Colon (tissue), 2 donors: ENCODE results near the gene FADS1.

ENCODE experiments used
- FAIRE-seq: peaks from 2 replicates; lab custom pipeline; 2012; peaks lifted over from hg19 to GRCh38; lab: Jason Lieb, UNC
- donor health status: control.
- donor health status: control.

The FADS1 gene

DNA sequence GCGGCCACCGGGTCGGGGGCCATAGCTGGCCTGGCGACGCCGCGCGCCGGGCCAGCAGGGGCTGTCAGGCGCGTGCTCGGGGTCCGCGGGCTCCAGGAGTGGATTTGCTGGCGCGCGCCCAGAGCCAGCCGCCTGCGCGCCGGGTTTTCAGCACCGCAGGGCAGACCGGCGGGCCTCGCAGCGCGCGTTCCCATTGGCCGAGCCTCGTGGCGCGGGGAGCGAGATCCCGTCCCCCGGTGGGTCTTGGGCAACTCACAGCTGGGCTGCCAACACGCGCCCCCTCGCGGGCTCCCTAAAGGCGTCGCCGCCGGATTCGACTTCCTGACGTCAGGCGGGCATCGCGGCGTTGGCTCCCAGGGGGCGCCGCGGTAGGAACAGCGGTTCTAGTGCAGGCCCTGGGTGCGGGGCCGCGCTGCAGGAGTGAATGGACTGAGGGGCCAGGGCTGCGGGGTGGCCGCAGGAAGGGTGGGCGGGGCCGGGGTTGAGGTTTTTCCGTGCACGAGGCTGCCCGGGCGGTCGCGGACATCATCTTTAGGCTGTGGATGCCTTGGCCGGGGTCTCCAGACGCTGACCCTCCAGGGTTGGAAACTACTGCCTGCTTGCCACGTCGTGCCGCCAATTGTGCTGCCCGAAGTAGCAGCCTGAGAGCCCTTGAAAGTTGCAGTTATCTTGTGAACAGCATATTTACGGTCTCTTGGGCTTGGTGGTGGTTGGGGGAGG lies at the start of gene FADS1:
TSS of gene FADS1 (minus strand) at position 268 of the 720 bp plus-strand sequence. CDS start at position 194, 74 bp downstream.
- FAIRE-seq, result no peak

GRCh38 chr11:61866231-61866957 lies 49.6 kb upstream of the FADS1 start:
- FAIRE-seq, result no peak

- no peak for FAIRE-seq
Measured at GRCh38 chr11:61864814-61865775, 48.3 kb upstream of the FADS1 start.

DNA sequence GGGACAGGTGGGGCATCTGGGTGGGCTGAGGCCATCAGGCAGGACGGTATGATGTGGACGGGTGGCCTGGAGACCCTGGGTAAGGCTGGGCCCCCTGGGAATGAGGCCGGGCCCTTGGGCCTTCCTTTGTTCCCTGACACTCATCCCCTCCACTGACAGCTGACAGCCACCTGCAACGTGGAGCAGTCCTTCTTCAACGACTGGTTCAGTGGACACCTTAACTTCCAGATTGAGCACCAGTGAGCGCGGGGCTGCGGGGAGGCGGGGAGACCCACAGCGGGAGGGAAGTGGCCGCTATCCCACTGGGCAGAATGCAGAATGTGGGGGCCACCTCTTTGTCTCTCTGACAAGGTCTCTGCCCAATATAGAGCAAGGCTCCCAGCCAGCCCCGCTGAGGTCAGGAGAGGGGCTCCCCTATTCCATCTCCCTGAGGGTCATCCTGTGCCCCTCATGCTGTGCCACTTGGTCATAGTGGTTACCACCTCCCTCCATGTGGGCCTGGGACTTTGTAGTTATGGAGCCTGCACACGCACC lies 46.8 kb upstream of the FADS1 start:
- FAIRE-seq, result no peak

GRCh38 chr11:61862714-61863547 lies 46.1 kb upstream of the FADS1 start:
- FAIRE-seq, result no peak

GRCh38 chr11:61861634-61862033 lies 44.8 kb upstream of the FADS1 start:
- FAIRE-seq, result no peak

GRCh38 chr11:61860054-61860903 lies 43.5 kb upstream of the FADS1 start:
- FAIRE-seq, result no peak

DNA sequence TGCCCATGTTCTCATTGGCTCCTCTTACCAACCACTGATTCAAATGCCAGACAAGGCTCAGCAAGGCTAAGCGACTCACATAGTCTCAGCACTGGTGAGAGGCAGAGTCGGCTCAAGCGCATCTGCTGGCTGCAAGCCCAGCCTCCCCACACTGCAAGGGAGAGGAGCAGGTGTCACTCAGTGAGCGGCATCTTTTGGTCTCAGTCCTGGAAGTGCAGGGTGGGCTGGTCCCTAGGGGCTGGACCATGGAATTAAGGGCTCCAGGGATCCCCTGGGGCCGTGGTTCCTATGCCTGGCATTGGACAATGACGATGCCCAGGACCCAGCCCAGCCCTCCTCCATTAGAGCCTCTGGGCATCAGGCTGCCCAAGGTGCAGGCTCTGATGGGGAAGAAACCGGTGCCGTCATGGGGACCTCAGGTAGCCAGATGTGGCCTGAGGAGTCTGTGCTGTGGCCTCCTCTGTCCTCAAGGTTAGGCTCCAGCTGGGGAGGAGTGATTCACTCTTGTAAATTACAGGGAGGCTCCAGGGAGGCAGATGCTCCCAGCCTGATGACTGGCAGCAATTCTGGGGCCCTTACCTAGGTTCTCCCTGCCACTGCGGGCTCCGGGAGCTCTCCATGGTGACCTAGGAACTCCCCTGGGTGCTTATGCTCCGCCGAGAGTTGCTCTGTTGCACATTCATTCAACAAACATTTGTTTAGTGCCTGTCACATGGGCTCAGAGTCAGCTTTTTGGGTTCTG lies 39.3 kb upstream of the FADS1 start:
- no peak for FAIRE-seq

DNA sequence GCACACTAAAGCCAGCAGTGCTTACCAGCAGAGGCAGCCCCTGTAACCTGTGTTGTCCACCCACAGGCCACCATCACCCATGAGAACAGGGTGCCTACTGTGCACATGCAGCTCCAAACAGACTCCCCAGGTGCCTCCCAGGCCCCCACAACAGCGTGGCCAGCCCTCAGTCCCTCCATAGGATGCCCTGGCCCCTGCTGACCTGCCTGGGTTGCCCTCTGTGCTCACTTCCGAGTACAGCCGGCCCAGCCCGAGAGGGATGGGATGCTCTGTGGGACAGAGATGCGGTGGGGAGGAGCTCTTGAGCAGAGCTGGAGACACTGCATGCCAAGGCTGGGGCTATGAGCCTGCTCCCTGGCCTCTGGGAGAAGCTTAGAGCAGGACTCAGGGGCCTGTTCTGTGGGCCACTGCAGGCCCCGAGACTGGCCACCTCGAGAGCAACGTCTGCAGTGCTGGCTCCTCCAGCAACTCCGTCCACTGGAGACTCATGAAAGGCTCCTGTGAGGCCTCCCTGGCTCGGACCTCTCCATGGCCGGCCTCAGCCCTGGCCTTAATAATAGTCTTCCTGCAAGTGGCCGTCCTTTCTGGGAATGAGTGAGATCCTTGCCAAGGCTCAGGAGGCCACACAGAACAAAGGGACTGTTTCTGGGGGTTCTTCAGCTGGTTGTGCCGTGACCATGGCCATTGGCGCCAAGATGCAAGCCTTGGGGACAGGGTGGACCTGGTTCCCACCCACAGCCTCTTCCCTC lies 38.3 kb upstream of the FADS1 start:
- FAIRE-seq, result no peak

GRCh38 chr11:61854206-61854895 lies 37.5 kb upstream of the FADS1 start:
- no peak for FAIRE-seq

DNA sequence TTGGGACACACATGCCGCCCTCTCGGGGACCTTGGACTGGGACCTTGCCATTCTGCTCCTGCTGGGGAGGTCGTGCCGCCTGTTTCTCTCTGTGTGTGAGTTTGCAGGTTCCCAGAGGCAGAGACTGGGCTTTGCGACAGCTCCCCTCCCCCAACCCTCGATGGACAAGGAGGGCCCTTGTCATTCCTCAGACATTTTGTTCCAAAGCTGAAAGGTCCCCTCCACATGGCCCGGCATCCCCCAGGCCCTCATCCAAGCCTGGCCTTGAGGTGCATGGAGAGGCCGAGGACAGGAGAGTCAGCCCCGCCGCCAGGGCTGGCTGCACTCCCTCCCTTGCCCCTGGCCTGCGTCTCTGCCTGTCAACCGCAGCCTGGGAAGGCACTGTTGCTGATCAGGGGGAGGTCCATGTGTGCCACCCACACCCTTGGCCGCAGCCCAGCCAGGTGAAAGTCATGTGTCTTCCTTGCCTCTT lies 36.9 kb upstream of the FADS1 start:
- no peak for FAIRE-seq

- no peak for FAIRE-seq
Measured at GRCh38 chr11:61851900-61852295, 35.1 kb upstream of the FADS1 start.

- FAIRE-seq, result no peak
Measured at GRCh38 chr11:61851113-61851899, 34.5 kb upstream of the FADS1 start.

DNA sequence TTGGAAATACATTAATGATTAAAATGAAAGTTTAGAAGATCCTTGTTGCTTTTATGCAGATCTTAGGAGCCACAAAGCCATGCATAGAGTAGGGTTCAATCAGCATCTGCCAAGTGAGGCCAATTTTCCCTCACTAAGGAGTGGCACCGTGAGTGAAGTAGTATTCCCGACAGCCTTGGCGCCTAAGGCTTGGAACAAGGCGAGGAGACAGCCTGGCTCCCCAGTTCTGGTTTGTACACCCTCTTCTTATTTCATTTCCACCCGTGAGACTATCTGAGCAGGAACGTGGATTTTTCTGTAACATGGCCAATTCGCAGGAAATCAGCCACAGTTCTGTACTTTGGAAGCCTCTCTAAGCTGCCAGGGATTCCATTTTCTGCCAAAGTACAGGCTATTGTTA lies 33.9 kb upstream of the FADS1 start:
- no peak for FAIRE-seq

GRCh38 chr11:61848631-61849030 lies 31.8 kb upstream of the FADS1 start:
- no peak for FAIRE-seq

DNA sequence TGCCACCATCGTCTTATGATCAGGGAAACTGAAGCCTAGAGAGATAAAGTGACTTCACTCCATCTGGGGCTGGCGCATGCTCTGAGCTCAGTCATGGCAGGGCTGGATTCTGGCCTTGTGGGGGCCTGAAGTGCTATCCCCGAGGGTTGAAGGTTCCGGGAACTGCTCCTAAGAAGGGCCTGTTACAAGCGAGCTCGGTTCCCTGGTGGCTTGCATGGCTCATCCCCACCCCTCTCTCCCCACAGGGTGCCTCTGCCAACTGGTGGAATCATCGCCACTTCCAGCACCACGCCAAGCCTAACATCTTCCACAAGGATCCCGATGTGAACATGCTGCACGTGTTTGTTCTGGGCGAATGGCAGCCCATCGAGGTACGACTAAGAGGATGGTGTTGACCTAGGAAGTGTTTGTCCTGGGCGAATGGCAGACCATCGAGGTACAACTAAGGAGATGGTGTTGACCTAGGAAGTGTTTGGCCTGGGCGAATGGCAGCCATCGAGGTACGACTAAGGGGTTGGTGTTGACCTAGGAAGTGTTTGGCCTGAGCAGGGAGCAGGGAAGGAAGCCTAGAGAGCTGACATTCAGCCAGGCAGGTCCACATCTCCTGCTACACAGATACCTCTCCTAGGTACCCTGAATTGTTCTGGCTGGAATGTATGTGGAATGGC lies 31.2 kb upstream of the FADS1 start:
- FAIRE-seq, result no peak
